Smooth muscle cell of the brain vasculature (primary cell): Measurements from ENCODE around the gene UBXN7.
A peak's percentile ranks its signal among the peaks of the same experiment; 100 is the strongest.
"Not testable (repeated sequence)": the region's sequence is repeated elsewhere in the genome, so short reads cannot be mapped to it uniquely, and the experiment has no call there.

Experiments
- DNase-seq: peaks from one replicate; pipeline ENCODE4 v3.0.0-alpha.2; 2012; ENCODE audit warnings: low read depth, low spot score

UBXN7 gene, protein sequence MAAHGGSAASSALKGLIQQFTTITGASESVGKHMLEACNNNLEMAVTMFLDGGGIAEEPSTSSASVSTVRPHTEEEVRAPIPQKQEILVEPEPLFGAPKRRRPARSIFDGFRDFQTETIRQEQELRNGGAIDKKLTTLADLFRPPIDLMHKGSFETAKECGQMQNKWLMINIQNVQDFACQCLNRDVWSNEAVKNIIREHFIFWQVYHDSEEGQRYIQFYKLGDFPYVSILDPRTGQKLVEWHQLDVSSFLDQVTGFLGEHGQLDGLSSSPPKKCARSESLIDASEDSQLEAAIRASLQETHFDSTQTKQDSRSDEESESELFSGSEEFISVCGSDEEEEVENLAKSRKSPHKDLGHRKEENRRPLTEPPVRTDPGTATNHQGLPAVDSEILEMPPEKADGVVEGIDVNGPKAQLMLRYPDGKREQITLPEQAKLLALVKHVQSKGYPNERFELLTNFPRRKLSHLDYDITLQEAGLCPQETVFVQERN

DNA sequence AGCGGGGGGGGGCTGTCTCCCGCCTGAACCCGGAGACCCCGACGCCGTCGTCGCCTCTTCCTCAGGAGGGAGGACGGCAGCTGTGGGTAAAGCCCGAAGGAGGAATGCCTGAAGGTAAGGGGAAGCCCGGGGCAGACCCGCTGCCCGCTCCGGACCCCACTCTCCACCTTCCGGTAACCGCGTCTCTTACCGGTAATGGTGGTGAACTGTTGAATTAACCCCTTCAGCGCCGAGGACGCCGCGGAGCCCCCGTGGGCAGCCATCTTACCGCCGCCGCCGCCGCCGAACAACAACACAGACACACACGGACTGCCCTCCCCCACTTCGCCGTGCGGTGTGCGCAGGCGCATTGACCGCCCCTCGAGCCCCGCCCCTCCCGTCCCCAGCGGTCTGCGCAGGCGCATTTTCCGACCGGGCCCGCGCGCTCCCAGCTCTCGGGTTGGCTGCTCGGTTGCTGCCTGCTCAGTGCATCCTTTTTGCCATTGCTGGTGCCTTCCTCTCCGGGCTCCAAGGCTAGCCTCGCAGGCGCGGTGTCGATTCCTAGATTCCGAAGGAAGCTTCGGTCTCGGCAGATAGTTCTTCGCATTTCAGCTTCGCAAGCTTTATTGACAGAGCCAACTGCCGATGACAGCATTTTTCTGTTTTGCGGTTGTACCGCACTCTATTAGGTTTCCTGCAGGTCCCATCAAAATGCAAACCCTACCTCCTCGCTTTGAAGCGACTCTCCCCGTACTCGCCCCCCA, at the start of gene UBXN7:
UBXN7 (minus strand) TSS at position 291 of the 743 bp plus-strand sequence; CDS start at position 263, 28 bp downstream.
- DNase-seq = peak; percentile 80

DNA sequence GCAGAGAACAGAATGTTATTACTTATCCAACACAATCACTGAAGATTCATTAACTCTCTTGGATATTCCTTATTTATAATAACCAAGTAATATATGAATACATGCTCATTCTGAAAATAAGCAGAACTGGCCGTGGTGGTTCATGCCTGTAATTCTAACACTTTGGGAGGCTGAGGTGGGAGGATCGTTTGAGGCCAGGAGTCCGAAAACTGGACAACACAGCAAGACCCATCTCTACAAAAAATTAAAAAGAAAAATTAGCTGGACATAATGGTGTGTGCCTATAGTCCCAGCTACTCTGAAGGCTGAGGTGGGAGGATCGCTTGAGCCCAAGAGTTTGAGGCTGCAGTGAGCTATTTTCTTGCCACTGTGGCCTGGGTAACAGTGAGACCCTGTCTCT, 45.5 kb upstream of the UBXN7 start:
- no peak for DNase-seq

DNA sequence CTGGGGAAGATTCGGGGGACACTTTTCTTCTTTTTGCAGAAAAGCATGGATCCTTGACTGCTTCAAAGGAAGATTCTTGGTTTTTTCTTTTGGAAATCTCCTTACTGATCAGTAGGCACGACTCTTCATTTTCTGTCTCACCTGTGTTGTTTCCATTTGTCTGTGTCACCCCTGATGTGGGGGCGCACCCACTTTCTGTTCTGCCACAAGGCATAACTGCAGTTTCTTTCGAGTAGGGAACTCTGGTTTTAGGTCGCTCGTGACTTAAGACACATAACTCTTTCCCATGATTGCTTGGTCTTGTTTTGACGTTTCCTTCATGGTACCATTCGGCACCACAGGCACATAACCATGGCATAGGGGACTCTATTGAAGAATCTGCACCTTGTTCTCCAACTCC, 40.1 kb upstream of the UBXN7 start:
- DNase-seq = no peak

DNA sequence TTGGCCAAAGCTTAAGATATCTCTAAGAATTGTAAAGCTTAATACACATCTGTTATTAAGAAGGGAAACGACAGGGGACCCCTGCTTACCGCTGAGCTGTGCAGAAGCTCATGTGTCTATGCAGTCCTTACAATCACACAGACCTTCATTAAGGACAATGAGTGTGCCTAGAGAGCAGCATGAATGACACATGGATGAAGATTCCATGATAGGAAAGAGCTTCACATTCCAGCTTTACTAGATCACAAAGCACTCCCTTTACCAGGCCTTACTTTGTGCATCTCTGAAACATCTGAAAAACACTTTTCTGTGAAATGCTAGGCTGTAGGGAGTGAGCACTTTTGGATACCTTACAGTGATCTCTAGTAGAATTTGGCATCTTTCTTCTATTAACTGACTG, 39.3 kb upstream of the UBXN7 start:
- no peak for DNase-seq

DNA sequence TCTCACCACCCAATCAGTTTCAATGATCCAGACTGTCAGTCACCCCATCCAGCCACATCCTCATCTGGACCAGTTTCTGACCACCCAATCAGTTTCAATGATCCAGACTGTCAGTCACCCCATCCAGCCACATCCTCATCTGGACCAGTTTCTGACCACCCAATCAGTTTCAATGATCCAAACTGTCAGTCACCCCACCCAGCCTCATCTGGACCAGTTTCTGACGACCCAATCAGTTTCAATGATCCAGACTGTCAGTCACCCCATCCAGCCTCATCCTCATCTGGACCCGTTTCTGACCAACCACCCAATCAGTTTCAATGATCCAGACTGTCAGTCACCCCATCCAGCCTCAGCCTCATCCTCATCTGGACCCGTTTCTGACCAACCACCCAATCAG, 38.0 kb upstream of the UBXN7 start:
- DNase-seq = not testable (repeated sequence)

DNA sequence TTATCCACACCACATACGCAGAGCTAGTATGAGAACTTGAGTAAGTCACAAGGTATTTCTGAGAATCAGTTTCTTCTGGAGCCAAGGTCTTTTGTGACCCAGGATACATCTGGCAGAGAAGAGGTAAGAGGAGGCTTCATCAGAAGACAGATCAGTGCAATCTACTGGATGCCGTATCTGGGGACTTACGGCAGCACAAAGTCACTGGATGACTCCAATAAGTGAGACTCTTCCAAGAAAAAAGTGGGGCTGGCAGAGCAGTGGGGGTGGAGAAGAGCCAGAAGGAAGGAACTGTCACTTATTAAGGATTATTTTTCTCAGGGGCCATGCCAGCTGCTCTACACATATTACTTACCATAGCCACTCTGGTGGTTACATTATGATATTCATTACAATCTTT, 31.6 kb upstream of the UBXN7 start:
- DNase-seq = no peak

DNA sequence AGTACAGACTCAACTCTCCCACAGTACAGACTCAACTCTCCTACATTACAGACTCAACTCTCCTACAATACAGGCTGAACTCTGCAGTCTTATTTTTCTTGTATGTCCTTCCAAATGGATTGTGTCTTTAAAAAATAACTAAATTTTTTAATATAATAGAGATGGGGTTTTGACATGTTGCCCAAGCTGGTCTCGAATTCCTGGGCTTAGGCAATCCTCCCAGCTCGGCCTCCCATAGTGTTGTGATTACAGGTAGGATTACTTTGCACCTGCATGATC, 31.2 kb upstream of the UBXN7 start:
- DNase-seq = no peak

DNA sequence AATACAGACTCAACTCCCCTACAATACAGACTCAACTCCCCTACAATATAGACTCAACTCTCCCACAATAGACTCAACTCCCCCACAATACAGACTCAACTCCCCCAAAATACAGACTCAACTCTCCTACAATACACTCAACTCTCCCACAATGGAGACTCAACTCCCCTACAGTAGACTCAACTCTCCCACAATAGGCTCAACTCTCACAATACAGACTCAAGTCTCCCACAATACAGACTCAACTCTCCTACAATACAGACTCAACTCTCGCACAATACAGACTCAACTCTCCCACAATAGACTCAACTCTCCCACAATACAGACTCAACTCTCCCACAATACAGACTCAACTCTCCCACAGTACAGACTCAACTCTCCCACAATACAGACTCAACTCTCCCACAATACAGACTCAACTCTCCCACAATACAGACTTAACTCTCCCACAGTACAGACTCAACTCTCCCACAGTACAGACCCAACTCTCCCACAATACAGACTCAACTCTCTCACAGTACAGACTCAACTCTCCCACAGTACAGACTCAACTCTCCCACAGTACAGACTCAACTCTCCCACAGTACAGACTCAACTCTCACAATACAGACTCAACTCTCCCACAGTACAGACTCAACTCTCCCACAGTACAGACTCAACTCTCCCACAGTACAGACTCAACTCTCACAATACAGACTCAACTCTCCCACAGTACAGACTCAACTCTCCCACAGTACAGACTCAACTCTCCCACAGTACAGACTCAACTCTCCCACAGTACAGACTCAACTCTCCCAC, 30.7 kb upstream of the UBXN7 start:
- DNase-seq = not testable (repeated sequence)

DNA sequence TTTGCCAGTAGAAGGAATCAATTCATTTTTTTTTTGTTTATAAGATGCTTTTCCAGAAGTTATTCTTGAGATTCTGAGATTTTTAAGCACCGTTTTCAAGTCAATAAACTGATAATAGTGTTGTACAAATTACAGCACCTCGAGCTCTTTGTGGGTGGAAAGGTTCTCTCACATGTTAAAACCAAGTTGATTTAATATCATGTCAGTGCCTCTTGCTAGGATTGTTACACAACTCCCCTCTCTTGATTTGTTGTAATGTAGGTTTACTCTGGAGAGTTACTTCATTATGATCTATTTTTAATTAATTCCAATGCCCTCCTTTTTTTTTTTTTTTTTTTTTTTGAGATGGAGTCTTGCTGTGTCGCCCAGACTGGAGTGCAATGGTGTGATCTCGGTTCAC, 25.8 kb upstream of the UBXN7 start:
- DNase-seq = no peak

DNA sequence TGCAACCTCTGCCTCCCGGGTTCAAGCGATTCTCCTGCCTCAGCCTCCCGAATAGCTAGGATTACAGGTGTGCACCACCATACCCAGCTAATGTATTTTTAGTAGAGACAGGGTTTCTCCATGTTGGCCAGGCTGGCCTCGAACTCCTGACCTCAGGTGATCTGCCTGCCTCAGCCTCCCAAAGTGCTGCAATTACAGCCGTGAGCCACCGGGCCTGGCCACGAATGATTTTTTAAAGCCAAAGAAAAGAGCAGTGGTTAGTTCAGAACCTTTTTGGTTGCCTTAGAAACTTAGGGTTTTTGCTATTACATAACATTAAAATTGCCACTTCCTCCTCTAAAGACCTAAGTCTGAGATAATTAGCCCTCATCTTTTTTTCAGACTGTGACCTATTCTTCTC, 25.2 kb upstream of the UBXN7 start:
- not testable (repeated sequence) for DNase-seq

DNA sequence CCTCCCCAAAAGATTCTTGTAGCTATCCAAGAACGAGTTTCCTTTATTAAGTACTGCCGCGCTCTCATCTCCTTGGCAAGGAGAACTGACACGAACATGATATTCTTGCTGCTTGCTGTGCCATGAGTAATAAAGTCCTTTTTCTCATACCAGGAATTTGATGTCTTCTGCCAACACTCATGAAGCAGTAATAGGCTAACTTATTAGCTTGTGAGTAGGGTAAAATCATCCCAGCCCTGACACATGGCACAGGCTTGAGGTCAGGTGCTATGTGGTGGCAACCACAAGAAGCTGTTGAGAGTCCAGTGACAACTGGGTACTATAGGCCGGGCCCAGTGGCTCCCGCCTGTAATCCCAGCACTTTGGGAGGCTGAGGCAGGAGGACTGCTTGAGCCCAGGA, 22.7 kb upstream of the UBXN7 start:
- no peak for DNase-seq

DNA sequence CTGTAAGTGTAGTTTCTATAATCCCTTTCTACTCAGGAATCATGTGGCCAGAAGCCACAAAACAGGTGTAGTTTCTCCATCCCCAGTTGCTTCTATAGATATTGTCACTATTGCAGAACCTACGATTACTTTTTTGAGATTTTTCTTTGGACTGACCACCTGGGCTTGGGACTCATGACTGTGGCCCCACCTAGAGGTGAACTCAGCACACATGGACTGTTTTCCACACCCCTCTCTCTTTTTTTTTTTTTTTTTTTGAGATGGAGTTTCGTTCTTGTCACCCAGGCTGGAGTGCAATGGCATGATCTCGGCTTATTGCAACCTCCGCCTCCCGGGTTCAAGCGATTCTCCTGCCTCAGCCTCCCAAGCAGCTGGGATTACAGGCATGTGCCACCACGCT, 13.2 kb upstream of the UBXN7 start:
- not testable (repeated sequence) for DNase-seq

DNA sequence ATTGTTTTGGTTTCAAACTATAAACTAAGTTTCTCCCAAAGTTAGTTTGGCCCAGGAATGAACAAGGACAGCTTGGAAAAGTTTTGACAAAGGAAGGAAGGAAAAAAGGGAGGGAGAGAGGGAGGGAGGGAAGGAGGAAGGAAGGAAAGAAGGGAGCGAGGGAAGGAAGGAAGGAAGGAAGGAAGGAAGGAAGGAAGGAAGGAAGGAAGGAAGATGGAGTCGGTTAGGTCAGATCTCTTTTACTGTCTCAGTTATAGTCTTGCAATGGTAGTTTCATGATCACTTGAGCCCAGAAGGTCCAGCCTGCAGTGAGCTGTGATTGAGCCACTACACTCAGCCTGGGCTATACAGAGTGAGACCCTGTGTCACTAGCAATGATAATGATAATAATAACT, 12.3 kb upstream of the UBXN7 start:
- no peak for DNase-seq

DNA sequence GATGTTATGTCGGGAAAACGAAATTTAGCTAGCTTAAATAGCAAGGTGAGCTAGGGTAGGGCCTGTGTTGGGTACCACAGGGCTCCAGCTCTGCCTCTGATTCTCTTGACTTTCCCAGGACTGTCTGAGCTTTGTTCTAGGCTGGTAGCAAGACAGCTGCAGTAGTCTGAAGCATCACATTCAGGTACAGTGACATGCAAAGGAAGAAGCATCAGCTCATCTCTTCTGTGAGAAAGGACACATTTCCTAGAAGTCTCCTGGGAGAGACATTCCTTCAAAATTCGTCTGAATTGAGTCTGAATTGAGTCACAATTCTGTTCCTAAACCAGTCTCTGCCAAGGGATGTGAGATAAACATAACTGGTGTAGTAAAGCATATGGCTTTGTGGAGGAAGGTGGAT, 8.5 kb upstream of the UBXN7 start:
- DNase-seq = no peak

DNA sequence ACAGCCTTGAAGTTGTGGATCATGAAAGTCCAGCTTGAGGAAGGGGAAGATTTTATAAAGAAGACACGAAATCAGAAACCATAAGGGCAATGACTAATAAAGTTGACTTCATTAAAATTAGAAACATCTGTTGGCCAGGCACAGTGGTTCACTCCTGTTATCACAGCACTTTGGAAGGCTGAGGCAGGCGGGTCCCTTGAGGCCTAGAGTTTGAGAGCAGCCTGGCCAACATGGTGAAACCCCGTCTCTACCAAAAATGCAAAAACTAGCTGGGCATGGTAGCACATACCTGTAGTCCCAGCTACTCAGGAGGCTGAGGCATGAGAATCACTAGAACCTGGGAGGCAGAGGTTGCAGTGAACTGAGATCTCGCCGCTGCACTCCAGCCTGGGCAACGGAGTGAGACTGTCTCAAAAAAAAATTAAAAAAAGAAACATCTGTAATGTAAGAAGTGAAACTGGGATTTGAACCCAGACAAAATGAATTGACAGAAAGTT, 7.9 kb upstream of the UBXN7 start:
- DNase-seq = no peak

DNA sequence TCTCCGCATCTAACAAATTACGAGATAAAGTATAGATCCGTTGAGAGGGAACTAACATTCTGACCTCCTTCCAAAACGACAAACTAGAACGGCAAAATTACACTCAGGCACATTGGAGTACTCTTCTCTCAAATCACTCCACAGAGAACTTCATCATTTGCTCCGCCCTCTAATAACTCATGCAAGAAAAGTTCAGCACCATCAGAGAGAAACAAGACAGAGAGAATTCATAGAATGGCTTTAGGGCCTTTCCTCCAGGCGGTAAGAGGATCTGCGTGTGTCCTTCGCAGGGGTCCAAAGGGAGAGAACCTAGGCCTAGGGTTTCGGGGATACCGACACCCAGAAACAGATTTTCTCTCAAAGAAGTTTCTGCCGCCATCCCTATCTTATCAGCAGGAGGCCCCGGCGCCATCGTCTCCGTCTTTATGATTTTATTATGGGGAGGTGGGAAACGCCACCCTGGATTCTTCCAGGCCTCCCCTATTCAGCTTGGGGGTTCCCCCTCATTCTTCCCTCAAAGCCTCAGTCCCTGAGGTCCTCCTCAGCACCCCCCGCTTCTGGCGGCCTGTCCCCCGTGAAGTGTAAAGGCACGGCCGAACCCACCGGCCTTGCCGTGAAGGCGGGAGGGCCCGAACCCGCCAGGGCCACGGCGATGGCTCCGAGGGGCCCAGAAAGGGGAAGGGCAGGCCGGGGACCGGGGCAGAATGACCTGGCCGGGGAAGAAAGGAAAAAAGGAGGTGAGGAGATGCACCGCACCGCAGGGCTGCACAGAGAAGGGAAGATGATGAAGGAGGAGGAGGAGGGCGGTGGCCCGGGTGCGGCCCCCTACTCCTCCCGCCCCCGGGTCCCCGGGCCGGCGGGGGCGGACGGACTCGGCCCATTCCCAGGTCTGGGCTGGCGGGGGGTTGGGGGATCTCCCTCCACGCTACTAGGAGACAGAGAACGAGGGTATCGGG, 768 bp downstream of the UBXN7 start:
- DNase-seq = no peak

DNA sequence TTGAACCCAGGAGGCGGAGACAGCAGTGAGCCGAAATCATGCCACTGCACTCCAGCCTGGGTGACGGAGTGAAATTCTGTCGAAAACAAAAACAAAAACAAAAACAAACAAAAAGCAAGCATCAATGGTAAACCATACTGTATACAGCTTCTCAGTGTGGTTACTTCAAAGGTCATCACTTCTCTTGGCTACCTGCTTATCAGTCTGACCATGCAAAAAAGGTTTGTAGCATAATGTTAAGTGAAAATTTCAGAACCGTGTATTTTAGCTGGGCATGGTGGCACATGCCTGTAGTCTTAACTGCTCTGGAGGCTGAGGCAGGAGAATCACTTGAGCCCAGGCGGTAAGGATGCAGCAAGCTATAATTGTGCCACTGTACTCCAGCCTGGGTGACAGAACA, 4.2 kb downstream of the UBXN7 start:
- no peak for DNase-seq

DNA sequence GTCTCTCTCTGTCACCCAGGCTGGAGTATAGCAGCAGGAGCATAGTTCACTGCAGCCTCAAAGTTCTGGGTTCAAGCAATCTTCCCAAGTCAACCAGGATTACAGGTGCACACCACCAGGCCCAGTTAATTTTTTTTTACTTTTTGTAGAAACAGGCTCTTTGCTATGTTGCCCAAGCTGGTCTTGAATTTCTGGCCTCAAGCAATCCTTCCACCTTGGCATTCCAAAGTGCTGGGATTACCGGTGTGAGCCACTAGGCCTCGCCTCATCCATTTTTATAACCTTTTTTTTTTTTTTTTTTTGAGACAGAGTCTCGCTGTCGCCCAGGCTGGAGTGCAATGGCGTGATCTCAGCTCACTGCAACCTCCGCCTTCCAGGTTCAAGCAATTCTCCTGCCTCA, 7.8 kb downstream of the UBXN7 start:
- not testable (repeated sequence) for DNase-seq

DNA sequence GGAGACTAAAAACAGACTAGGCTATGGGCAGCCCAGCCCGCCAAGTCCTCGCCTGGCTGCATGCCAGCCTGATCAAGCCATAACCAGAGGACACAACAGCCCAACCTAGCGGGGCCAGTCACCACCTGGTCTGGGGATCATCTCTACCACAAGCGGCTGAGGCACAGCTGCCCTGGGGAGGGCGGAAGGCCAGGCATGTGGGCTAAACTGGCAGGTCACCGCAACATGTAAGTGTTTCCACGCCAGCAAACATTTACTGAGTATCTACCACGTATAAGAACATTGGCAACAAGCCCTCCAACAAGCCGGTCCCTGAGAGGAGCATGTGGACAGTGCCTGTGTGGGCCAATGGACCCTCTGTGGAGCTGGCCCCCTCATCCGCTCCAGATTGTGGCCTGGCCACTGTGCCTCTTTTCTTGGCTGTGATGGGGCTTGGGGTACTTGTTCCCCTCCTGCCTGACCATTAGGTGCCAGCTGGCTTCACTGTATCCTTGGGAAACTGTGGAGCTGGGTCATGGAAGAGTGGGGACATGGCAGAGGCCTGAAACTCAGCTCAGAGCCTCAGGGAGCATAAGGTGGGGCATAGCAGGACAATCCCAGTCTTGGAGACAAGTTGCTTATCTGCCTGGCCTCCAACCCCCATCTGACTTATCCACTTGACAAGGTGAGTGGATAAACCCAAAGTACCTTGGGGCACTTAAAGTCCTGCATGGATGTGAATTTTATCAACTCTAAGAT, 9.0 kb downstream of the UBXN7 start:
- no peak for DNase-seq

DNA sequence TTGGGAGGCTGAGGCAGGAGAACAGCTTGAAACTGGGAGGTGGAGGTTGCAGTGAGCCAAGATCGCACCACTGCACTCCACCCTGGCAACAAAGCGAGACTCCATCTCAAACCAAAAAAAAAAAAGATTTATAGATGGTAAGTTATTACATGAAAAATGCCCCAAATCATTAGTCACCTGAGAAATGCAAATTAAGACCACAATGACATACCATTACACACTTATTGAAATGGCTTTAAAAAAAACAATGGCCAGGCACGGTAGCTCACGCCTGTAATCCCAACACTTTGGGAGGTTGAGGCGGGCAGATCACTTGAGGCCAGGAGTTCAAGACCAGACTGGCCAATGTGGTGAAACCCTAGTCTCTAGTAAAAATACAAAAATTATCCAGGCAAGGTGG, 10.6 kb downstream of the UBXN7 start:
- not testable (repeated sequence) for DNase-seq
